Measurements from ENCODE around the gene DYNC2I2.
"Not testable (repeated sequence)": the region's sequence is repeated elsewhere in the genome, so short reads cannot be mapped to it uniquely, and the experiment has no call there.

Gene DYNC2I2

DNA sequence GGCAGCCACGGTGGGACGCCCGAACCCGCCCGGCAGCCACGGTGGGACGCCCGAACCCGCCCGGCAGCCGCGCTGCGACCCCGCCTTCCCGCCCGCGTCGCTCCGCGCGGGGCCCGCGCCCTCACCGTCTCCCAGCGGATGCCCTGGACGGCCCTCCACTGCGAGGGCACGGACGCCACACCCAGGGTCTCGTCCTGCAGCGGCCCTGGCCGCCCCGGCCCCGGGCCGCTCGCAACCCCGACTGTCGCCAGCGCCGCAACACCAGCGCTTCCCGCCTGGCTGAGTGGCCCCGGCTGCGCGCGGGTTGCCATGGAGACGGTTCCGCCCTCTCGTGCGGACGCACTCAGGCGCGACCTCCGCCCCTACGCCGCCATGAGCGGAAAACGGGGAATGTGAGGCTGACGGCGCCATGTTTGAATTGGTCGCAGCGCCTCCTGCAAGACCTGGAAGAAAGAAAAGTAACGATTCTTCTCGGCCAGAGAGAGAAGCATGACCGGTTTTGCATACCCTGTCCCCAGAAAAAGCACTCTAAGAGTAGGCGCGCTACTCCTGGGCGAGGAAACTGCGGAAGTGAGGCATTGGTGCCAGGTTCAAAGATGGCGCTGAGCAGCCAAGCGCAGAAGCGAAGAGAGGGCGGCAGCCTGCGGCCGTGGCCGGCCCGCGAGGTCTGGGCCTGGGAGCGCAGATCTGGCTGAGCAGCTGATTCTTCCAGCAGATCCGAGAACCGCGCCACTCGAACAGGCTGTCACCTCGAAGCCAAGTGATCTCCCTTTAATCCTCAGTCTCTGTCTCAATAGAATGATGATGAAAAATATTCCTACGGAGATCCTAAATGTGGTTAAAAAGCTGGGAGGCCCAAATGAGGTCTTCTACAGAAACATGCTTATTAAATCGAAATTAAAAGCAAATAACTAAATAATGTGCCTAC lies at the start of gene DYNC2I2:
Gene DYNC2I2 (minus strand): TSS at position 432 of the 928 bp plus-strand sequence. CDS start 121 bp downstream, at position 311.
- peak; percentile 84 to 89 for DNase-seq

DNA sequence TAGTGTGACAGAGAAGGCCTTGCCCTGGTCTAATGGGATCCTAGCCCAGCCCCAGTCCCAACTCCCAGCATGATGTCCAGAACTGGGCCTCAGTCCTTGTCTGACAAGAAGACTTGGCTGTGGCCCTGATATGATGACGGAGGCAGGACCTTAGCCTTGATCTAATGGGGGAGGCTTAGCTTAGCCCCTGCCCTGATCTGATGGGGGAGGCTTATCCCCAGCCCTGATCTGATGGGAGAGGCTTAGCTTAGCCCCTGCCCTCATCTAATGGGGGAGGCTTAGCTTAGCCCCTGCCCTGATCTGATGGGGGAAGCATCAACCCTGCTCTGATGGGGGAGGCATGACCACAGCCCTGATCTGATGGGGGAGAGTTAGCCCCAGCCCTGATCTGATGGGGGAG lies 49.4 kb upstream of the DYNC2I2 start:
- no peak for DNase-seq

DNA sequence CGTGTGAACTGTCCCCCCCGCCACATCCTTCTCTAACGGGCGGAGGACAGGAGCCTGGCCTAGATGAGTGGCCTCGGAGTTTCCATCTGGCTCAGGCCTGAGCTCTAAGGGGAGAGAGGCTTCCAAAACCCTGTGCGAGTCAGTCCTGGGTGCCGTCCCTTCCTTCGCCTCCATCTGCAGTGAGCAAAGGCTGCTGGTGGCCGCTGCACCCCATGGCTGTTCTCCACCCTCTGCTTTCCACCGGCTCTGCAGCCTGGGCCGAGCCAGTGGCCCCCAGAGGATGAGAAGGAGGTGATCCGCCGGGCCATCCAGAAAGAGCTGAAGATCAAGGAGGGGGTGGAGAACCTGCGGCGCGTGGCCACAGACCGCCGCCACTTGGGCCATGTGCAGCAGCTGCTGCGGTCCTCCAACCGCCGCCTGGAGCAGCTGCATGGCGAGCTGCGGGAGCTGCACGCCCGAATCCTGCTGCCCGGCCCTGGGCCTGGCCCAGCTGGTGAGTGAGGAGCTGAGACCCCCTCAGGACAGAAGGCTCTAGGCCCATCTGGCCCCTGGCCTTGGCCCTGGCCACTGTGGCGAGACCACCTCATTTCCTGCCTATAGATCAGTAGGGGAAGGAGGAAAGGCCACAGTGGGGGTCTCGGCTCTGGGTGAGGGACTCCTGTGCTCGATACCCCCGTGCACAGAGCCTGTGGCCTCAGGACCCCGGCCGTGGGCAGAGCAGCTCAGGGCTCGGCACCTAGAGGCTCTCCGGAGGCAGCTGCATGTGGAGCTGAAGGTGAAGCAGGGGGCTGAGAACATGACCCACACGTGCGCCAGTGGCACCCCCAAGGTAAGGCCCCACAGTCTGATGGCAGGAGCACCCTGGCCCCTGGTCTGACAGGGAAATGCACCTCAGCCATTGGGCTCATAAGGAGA lies 48.7 kb upstream of the DYNC2I2 start:
- no peak for DNase-seq

DNA sequence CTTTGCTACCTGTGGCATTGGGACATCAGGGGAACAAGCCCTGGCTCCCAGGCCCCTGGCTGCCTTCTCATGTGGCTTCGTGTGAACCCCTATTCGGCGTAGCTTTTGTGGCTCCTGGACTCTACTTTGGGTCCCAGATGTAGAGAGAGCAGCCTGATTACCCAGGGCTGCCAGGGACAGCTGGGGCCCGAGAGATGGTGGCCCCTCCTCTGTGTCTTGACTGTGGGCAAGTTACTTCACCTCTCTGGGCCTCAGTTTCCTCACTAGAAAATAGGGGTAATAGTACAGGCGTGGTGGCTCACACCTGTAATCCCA lies 47.7 kb upstream of the DYNC2I2 start:
- DNase-seq: no peak

DNA sequence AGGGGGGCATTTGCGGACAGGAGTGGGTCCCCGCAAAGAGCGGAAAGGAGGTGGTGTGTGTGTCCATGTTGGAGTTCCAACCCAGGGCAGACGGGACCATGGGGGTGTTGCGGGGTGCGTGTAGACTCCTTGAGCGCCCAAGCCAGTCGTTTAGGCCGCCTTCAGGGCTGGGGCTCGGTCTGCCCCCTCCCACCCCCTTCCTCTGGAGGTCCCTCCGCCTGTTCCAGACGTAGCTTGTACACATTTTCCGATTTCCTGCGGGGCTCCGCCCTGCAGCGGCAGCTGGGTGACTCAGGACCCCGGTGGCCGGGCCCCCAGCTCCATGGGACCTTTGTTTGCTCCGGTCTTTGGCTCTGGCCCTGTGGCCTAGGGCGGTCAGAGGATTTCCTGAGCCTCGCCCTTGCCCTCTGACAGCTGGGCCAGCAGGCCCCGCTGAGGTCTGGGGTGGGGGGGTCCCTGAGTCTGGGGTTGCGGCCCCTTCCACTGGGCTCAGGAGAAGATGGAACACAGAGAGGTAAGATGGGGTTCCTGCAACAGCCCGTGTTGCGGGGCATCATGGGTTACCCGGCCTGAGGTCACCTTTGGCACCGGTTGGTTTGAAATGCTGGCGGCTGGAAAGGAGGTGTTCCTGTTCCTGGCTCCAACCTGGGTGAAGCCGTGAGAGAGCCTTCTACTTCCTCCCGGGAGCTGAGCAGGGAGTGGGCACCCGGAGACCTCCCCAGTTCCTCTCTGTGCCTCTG lies 47.1 kb upstream of the DYNC2I2 start:
- no peak for DNase-seq

DNA sequence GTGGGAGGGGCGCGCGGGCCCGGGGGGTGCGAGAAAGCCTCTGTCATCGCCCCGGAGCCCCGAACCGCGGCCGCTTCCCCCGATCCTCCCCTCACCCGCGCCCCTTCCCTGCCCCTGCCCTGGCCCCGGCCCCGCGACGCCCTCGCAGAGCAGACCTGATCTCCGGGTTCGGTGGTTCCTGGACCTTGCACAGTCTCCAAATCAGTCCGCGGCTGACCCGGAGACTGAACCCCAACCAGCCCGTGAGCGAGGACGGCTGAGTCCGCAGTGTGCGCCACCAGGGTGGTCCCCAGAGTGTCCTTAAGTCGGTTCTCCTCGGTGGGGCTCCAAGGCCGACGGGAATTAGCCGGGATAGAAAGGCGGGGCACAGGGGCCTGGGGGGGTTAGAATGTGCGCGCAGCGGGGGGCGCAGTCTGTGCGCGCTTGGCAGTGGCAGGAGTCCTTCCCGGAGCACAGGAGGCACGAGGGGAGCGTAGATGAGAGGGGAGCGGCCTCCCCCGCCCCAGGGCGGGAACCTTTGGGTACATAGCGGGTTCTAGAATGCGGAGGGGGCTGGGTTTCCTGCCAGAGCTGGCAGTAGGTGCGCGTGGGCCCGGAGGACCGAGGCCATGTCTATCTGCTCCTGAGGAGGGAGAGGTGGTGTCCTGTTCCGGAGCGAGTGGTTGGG lies 46.4 kb upstream of the DYNC2I2 start:
- no peak for DNase-seq

DNA sequence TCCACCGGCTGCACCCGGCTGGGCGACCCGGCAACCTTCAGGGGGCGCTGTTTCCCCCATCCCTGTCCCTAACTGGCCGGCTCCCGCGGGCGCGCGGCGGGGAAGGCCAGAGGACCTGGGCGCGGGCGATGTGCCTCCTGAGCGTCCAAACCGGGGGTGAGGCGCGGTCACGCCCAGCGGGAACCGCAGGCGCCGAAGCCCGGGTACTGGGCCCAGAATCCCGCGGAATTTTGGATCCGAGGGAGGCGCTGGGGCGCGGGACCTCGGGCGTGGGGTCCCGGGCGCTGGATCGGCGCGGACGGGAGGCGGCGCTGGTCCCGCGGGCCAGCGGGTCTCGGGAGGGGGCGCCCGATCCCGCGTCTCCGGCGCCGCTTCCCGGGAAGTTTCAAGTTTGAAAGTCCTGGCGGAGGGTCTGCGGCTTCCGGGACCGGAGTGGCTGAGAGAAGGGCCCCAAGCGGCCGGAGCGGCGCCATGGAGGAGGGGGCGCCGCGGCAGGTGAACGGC lies 45.9 kb upstream of the DYNC2I2 start, which contains the start of gene PKN3:
Gene PKN3 (plus strand): TSS at position 59 of the 504 bp plus-strand sequence. CDS start 413 bp downstream, at position 472.
- DNase-seq: peak; percentile 70 to 88

DNA sequence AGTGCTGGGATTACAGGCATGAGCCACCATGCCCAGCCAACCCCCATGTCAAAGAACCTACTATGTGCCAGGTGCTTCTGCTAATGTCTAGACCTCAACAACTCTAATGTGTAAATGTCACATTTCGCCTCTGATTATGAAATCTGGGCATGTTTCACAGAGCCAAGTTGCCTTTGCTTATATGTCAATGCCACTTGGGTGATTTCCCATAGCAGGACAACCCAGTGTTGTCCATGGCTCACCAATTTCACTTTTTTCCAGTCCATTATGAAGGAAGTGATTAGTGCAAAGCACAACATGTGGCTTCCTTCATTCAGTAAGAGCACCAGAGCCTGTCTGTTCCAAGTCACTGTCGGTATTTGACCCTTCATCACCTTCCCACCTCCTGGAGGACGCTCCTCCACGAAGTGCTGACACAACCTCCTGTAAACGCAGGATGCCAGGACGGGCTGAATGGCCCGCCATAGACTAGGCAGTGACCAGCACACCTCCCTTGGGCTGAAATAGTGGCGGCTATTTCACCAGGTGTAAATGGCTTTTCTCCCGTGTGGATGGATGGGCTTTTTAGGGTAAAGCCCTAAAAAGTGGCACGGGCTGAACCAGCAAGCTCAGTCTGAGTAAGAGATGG lies 44.7 kb upstream of the DYNC2I2 start:
- DNase-seq: no peak

DNA sequence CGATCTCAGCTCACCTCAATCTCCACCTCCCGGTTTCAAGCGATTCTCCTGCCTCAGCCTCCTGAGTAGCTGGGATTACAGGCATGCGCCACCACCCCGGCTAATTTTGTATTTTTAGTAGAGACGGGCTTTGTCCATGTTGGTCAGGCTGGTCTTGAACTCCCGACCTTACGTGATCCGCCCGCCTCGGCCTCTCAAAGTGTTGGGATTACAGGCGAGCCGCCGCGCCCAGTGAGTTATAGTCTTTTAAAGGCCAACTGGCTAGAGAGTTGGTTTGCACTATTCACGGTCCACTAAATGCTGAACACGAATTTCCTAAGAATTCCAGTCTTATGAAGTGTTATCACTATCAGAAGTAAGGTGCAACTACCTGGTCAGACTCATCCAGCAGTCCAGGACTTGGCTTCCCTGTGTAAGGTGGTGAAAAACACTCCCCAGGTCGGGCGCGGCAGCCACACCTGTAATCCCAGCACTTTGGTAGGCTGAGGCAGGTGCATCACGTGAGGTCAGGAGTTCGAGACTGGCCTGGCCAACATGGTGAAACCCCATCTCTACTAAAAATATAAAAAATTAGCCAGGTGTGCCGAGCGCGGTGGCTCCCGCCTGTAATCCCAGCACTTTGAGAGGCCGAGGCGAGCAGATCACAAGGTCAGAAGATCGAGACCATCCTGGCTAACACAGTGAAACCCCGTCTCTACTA lies 42.6 kb upstream of the DYNC2I2 start:
- DNase-seq: not testable (repeated sequence)

DNA sequence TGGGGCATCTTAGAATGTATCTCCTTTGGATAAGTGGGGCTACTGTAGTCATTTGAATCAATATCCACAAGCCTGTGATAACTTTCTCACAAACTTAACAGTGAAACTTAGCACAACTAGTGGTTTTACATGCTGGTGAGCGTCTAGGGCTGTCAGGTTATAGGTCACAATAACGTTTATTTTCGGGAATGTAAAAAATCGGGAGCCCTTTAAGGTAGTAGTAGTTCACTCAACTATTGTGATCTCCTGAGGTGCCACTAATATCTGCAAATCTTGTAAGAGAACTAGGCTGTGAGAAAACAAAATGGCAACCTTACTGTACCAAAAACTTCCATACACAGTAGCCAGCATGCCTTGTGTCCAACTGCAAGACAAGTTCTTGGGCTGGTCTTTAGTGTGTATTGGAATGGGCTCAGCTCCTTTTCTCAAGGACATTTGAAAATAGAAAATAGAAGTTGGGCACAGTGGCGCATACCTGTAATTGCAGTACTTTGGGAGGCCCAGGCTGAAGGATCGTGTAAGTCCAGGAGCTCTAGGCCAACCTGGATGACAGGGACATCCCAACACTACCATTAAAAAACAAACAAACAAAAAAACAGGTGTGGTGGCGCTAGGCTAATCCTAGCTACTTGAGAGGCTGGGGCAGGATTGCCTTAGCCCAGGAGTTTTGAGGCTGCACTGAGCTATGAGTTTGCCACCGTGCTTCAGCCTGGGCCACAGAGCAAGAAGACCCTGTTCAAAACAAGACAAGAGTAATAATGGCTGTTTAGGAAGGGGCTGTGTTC lies 40.5 kb upstream of the DYNC2I2 start:
- DNase-seq: no peak

DNA sequence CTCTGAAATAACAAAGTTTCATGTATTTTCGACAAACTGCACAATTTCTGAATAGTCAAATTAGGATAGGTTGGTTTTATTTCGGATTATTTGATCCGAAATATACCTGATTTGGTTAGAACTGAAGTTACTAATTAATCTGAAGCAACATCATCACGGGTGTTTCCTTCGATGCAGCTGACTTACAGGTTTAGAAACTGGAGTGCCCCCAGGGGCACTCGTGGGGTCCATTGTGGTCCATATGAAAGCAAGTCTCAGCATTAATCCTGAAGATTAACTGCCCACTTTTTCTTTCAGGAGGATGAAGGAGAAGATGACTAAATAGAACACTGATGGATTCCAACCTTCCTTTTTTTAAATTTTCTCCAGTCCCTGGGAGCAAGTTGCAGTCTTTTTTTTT lies 37.7 kb upstream of the DYNC2I2 start:
- DNase-seq: no peak

DNA sequence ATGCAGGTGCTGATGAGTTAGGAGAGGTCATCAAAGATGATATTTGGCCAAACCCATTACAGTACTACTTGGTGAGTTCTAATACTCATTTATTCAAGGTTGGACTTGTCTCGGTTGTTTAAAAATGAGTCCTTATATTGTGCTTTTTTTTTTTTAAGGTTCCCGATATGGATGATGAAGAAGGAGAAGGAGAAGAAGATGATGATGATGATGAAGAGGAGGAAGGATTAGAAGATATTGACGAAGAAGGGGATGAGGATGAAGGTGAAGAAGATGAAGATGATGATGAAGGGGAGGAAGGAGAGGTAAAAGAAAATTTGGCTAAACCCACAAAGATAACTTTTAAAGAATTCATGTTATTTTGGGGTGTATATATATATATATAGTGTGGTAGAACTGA lies 37.1 kb upstream of the DYNC2I2 start:
- DNase-seq: not testable (repeated sequence)

DNA sequence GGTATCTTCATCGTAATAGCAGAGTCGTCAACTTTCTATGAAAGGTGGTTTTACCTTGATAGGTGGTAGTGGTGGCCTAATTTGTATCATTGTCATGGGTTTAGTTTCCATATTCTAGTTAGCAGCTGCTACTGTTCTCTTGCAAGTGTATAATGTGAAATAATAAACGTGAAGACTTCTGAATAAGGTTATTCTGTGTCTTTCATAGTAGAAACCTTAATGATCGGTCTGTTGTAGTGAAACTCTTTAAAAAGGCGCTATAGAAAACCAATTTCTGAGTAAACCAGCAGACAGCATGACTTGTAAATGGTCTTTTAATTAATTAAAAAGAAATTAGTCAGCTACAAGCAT lies 34.0 kb upstream of the DYNC2I2 start:
- DNase-seq: no peak

DNA sequence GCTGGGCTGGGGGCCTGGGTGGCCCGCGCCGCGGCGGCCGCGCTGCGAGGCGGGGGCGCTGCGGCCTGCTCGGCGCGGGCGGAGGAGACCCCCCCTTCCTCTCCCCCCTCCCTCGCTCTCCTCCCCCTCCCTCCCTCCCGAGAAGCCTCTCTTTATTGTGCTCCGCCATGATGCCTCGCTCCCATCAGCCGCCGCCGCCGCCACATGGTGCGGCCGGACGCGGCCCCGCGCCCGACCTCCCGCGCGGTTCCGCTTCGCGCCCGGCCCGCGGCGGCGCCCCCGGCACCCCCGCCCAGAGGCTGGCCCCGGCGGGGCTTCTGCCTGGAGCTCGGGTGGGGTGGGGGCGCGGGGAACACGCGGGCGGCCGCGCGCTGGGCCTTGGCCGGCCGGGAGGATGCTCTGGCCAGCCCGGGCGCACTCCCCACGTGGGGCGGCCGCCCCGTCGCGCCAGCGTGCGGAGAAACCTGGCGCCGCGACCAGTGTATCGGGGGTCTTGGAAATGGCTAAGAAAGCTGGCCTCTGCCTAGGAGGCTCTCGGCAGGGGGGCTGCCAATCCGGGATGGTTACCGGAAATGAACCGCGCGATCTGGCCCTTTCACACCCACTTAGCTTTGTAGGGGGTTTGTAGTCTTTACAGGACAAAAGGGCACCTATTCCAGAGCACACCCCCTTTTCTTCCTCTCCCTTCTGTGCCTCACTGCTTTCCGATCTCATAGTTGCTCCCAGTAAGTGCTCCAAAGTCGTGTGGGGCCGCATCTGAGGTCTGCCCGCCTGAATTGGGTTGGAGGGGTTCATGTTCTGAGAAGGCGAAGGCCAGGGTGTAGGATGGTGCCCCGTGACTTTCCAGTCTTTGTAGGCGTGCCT lies 33.4 kb upstream of the DYNC2I2 start:
- peak in 1 of 2 donors; percentile 16 for DNase-seq

DNA sequence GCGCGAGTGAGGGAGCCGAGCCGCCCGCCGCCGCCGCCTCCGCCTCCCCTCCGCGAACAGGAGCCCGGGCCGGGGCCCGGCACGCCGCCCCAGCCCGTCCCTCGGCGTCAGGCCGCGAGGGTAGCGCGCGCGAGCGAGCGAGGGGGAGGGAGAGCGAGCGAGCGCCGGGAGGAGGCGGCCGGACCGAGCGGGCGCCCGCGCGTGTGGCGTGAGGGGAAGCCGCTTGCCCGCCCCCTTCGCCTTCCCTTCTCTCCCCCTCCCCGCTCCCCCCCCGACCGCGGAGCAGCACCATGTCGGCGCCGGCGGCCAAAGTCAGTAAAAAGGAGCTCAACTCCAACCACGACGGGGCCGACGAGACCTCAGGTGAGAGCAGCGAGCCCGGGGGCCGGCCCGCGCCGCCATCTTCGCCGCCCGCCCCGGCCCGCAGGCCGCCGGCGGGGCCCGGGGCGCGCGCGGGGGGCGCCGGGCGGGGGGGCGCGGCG lies 32.7 kb upstream of the DYNC2I2 start:
- DNase-seq: peak in 1 of 2 donors; percentile 85

DNA sequence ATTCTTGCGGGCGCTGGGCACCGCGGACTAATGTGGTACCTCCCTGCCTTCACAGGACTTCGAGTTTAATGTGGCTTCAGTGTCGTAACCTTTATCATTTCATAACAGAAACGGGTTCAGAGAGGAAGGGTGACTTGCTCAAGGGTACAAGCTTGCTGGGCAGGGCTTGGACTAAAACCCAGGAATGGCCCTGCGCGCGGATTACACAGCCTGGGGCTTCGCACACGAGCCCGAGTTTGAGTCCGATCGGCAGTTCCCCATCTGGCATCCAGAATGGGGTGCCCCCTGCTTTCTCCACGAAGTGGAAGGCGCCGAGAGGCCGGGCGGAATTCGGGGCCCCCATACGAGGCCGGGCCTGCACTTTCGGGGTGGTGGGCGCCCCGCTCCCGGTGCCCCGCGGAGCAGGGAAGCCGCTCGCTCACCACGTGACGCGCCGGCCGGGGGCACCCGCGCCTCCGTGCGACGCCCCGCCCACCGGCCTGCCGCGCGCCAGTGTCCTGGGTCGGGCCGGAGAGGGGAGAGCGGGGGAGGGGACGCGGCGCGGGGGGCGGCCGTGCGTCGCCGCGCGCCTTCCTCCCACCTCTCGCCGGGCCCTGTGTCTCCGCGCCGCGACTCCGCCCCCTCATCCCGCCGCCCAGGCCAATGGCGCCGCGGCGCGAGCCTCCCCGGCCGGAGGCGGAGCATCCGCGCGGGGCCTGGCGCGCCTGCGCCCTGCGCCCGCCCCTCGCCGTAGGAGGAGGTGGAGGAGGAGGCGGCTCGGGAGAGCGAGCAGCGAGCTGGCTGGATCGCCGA lies 32.0 kb upstream of the DYNC2I2 start, which contains the start of gene SET:
Gene SET (plus strand): TSS at position 722 of the 792 bp plus-strand sequence. CDS start 361 bp downstream, outside the sequence.
- peak; percentile 85 to 89 for DNase-seq

DNA sequence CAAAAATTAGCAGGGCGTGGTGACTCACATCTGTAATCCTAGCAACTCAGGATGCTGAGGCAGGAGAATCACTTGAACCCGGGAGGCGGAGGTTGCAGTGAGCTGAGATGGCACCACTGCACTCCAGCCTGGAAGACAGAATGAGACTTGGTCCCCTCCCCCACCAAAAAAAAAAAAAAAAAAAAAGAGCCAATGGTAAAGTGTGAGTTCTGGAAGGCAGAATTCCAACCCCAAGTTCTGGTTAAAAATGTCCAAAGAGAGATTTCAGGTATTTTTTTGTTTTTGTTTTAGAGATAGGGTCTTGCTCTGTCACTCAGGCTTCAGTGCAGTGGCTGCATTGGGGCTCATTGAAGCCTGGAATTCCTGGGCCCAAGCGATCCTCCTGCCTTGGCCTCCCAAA lies 30.8 kb upstream of the DYNC2I2 start:
- DNase-seq: no peak
